Activated T-helper 1 cell treated with anti-CD3 and anti-CD28 coated beads, Interleukin-12 subunit alpha, Interleukin-12 subunit beta, Interleukin-2, Interleukin-4 antibody, amounts not matched to agents 30 ng/mL and 10 ng/mL and 1 ng/mL, durations not matched to agents 14 hours and 24 hours and 36 hours (primary cell): ENCODE data around the gene CEP57L1. TPM values are rescaled to one million over a fixed set of nuclear protein-coding genes. Genes with fewer than 3 reads are reported as not detected.
"Not testable (repeated sequence)": the region's sequence is repeated elsewhere in the genome, so short reads cannot be mapped to it uniquely, and the experiment has no call there.

Experiments
- DNase-seq: peaks from one replicate; pipeline ENCODE4 v3.0.0; 2021; ENCODE audit warnings: low spot score
- H3K27ac Mint-ChIP-seq: one replicate; pipeline ENCODE4 v1.8.0; 2021; ENCODE audit warnings: mild to moderate bottlenecking, mixed read lengths
- H3K27me3 Mint-ChIP-seq: one replicate; pipeline ENCODE4 v1.8.0; 2022; ENCODE audit warnings: mild to moderate bottlenecking, moderate library complexity, mixed read lengths; ENCODE audit not compliant: insufficient read depth
- H3K36me3 Mint-ChIP-seq: one replicate; pipeline ENCODE4 v1.8.0; 2021; ENCODE audit warnings: low read depth, mixed read lengths
- H3K4me1 Mint-ChIP-seq: one replicate; pipeline ENCODE4 v1.8.0; 2021; ENCODE audit warnings: low read depth, mixed read lengths
- H3K4me3 Mint-ChIP-seq: one replicate; pipeline ENCODE4 v1.8.0; 2021; ENCODE audit warnings: mild to moderate bottlenecking, moderate library complexity, mixed read lengths
- H3K9me3 Mint-ChIP-seq: one replicate; pipeline ENCODE4 v1.8.0; 2021; ENCODE audit warnings: mixed read lengths
- intact Hi-C: fragments of 100-400 bp; cut with micrococcal nuclease; formaldehyde crosslinking; loops from one replicate; pipeline ENCODE4 v1.15.1; 2024
- total RNA-seq: library from RNA; stranded (reverse); gene quantifications from 2 replicates; pipeline ENCODE4 v1.2.3, GENCODE V29; 2022

Gene CEP57L1
- total RNA-seq, 1 donor from 2014 or later = 13.5 TPM

GRCh38 chr6:109130065-109130464 lies 34.8 kb downstream of the CEP57L1 start:
- H3K9me3 Mint-ChIP-seq = peaks cover 7% of the 10 kb centered on the region
- intact Hi-C loops = no loop called here
- H3K4me1 Mint-ChIP-seq = peaks cover 5% of the 10 kb centered on the region
- H3K4me3 Mint-ChIP-seq = no peak overlapping the region
- DNase-seq = no peak
- no peaks in the 10 kb centered on the region for H3K27me3 Mint-ChIP-seq
- H3K27ac Mint-ChIP-seq = no peak overlapping the region
- H3K36me3 Mint-ChIP-seq = peaks cover 8% of the 10 kb centered on the region

GRCh38 chr6:109135600-109135999 lies 40.3 kb downstream of the CEP57L1 start:
- H3K36me3 Mint-ChIP-seq, H3K27me3 Mint-ChIP-seq, H3K4me3 Mint-ChIP-seq, DNase-seq, intact Hi-C loops, H3K27ac Mint-ChIP-seq, H3K9me3 Mint-ChIP-seq, H3K4me1 Mint-ChIP-seq: not testable (repeated sequence)

GRCh38 chr6:109136039-109136438 lies 40.7 kb downstream of the CEP57L1 start:
- H3K9me3 Mint-ChIP-seq, H3K4me3 Mint-ChIP-seq, H3K4me1 Mint-ChIP-seq, H3K27me3 Mint-ChIP-seq, H3K27ac Mint-ChIP-seq, intact Hi-C loops, H3K36me3 Mint-ChIP-seq, DNase-seq: not testable (repeated sequence)

- H3K36me3 Mint-ChIP-seq, H3K4me1 Mint-ChIP-seq, H3K27me3 Mint-ChIP-seq, intact Hi-C loops, H3K27ac Mint-ChIP-seq, DNase-seq, H3K4me3 Mint-ChIP-seq, H3K9me3 Mint-ChIP-seq: not testable (repeated sequence)
Observed at GRCh38 chr6:109136530-109136929, 41.2 kb downstream of the CEP57L1 start.

- H3K36me3 Mint-ChIP-seq = peaks cover 7% of the 10 kb centered on the region
- H3K27ac Mint-ChIP-seq = no peak overlapping the region
- intact Hi-C loops = no loop called here
- no peak for DNase-seq
- peaks cover 3% of the 10 kb centered on the region for H3K9me3 Mint-ChIP-seq
- H3K27me3 Mint-ChIP-seq = no peaks in the 10 kb centered on the region
- H3K4me3 Mint-ChIP-seq = no peak overlapping the region
- H3K4me1 Mint-ChIP-seq = no peaks in the 10 kb centered on the region
Observed at GRCh38 chr6:109139109-109139508, 43.8 kb downstream of the CEP57L1 start.

GRCh38 chr6:109142067-109142466 lies 46.8 kb downstream of the CEP57L1 start:
- H3K36me3 Mint-ChIP-seq, H3K27ac Mint-ChIP-seq, H3K9me3 Mint-ChIP-seq, H3K4me1 Mint-ChIP-seq, intact Hi-C loops, H3K27me3 Mint-ChIP-seq, H3K4me3 Mint-ChIP-seq, DNase-seq: not testable (repeated sequence)

GRCh38 chr6:109143191-109143590 lies 47.9 kb downstream of the CEP57L1 start:
- Mint-ChIP-seq H3K4me1 (no peaks in the 10 kb centered on the region), H3K4me3 (no peak overlapping the region), H3K36me3 (peaks cover 9% of the 10 kb centered on the region), H3K27me3 (no peaks in the 10 kb centered on the region), H3K9me3 (peaks cover 4% of the 10 kb centered on the region), H3K27ac (no peak overlapping the region)
- no peak for DNase-seq
- intact Hi-C loops = no loop called here

GRCh38 chr6:109148251-109148650 lies 52.9 kb downstream of the CEP57L1 start:
- Mint-ChIP-seq H3K36me3 (peaks cover 11% of the 10 kb centered on the region), H3K9me3 (peaks cover 12% of the 10 kb centered on the region)
- DNase-seq, H3K4me3 Mint-ChIP-seq, intact Hi-C loops, H3K27ac Mint-ChIP-seq, H3K27me3 Mint-ChIP-seq, H3K4me1 Mint-ChIP-seq: not testable (repeated sequence)

- H3K4me1 Mint-ChIP-seq, intact Hi-C loops, H3K27me3 Mint-ChIP-seq, H3K4me3 Mint-ChIP-seq, H3K27ac Mint-ChIP-seq, DNase-seq: not testable (repeated sequence)
- Mint-ChIP-seq H3K9me3 (peaks cover 12% of the 10 kb centered on the region), H3K36me3 (peaks cover 12% of the 10 kb centered on the region)
Observed at GRCh38 chr6:109148716-109149115, 53.4 kb downstream of the CEP57L1 start.

- intact Hi-C loops = no loop called here
- peaks cover 21% of the 10 kb centered on the region for H3K36me3 Mint-ChIP-seq
Observed at GRCh38 chr6:109153752-109154151, 58.4 kb downstream of the CEP57L1 start.

GRCh38 chr6:109164331-109164730 lies 69.0 kb downstream of the CEP57L1 start:
- H3K4me3 Mint-ChIP-seq = no peak overlapping the region
- H3K27ac Mint-ChIP-seq = no peak overlapping the region
- no peaks in the 10 kb centered on the region for H3K4me1 Mint-ChIP-seq
- H3K36me3 Mint-ChIP-seq = peaks cover 2% of the 10 kb centered on the region
- H3K9me3 Mint-ChIP-seq = no peaks in the 10 kb centered on the region
- no peaks in the 10 kb centered on the region for H3K27me3 Mint-ChIP-seq
- intact Hi-C loops = loop anchor here (5.0 kb wide), 1 partner anchor 37 kb away; no protein-coding TSS in a partner anchor
- DNase-seq = no peak

More at GRCh38 chr6:109153752-109154151, 58.4 kb downstream of the CEP57L1 start:
- Mint-ChIP-seq H3K9me3 (peaks cover 8% of the 10 kb centered on the region), H3K4me3 (no peak overlapping the region), H3K4me1 (no peaks in the 10 kb centered on the region), H3K27ac (no peak overlapping the region), H3K27me3 (no peaks in the 10 kb centered on the region)
- DNase-seq = no peak

GRCh38 chr6:109165392-109165974 lies 70.2 kb downstream of the CEP57L1 start:
- no peak for DNase-seq
- Mint-ChIP-seq H3K4me3 (no peak overlapping the region), H3K27me3 (no peaks in the 10 kb centered on the region), H3K27ac (no peak overlapping the region), H3K36me3 (peaks cover 2% of the 10 kb centered on the region), H3K4me1 (no peaks in the 10 kb centered on the region), H3K9me3 (no peaks in the 10 kb centered on the region)
- intact Hi-C loops = no loop called here

- H3K9me3 Mint-ChIP-seq = no peaks in the 10 kb centered on the region
- intact Hi-C loops = no loop called here
- no peak for DNase-seq
Observed at GRCh38 chr6:109166673-109167072, 71.4 kb downstream of the CEP57L1 start.

GRCh38 chr6:109167562-109167961 lies 72.3 kb downstream of the CEP57L1 start:
- intact Hi-C loops = no loop called here
- Mint-ChIP-seq H3K27me3 (no peaks in the 10 kb centered on the region), H3K4me3 (no peak overlapping the region), H3K9me3 (no peaks in the 10 kb centered on the region), H3K36me3 (no peaks in the 10 kb centered on the region), H3K27ac (no peak overlapping the region), H3K4me1 (no peaks in the 10 kb centered on the region)
- no peak for DNase-seq

More at GRCh38 chr6:109166673-109167072, 71.4 kb downstream of the CEP57L1 start:
- Mint-ChIP-seq H3K27ac (no peak overlapping the region), H3K4me1 (no peaks in the 10 kb centered on the region), H3K4me3 (no peak overlapping the region), H3K36me3 (peaks cover 2% of the 10 kb centered on the region), H3K27me3 (no peaks in the 10 kb centered on the region)
